GM12878 (cell line): ENCODE results near the gene SLC2A5. TPM values are rescaled to one million over a fixed set of nuclear protein-coding genes. Genes with fewer than 3 reads are reported as not detected.

Source experiments
- ATAC-seq: fragments of 200-7000 bp; cut with Tn5 transposase; 3 replicates; pipeline ENCODE4 v1.9.1; 2020; ENCODE audit warnings: mild to moderate bottlenecking, moderate library complexity
- BruUV-seq: library from RNA; stranded (reverse); fragments of 400-500 nt; replicated peaks from 2 replicates; lab custom pipeline; 2021; lab: Mats Ljungman, UMichigan
- CTCF ChIA-PET: fragments of 300-600 bp; sonication (Branson Sonifier 250); formaldehyde crosslinking; extraction: SDS; loops from one replicate; lab custom pipeline; 2021; ENCODE audit warnings: inconsistent platforms; lab: Yijun Ruan, JAX
- POLR2A ChIA-PET: fragments of 350-600 bp; formaldehyde crosslinking; extraction: SDS; loops from one replicate; lab custom pipeline; 2021; ENCODE audit warnings: inconsistent platforms; lab: Charles Lee
- RAD21 ChIA-PET: fragments of 300-600 bp; sonication (Branson Sonifier 250); formaldehyde crosslinking; loops from one replicate; lab custom pipeline; 2023; ENCODE audit warnings: antibody characterized with exemption; ENCODE audit not compliant: unreplicated experiment; lab: Charles Lee
- SMC1A ChIA-PET: fragments of 300-600 bp; sonication (Branson Sonifier 250); formaldehyde crosslinking; loops from one replicate; lab custom pipeline; 2023; ENCODE audit not compliant: unreplicated experiment, uncharacterized antibody; lab: Charles Lee
- DNase-seq: peaks from one replicate; pipeline ENCODE4 v3.0.0-alpha.2; 2011; ENCODE audit warnings: low read depth, low spot score
- FAIRE-seq: peaks from 3 replicates; lab custom pipeline; 2011; peaks lifted over from hg19 to GRCh38; lab: Jason Lieb, UNC
- H2AFZ ChIP-seq: 2 replicates; pipeline ENCODE4 v1.6.0; 2011; ENCODE audit warnings: low read depth, low read length, control low read depth; ENCODE audit not compliant: control insufficient read depth
- H3K27ac ChIP-seq: 2 replicates; pipeline ENCODE4 v1.5.1; 2011; ENCODE audit warnings: control low read depth; ENCODE audit not compliant: control insufficient read depth, insufficient read depth
- H3K27me3 ChIP-seq, 2 experiments: replicated peaks in 1 of 2; 2 replicates each; pipeline versions ENCODE4 v1.6.0 to v1.6.1; 2011; ENCODE audit warnings: low read length in 1 of 2; ENCODE audit not compliant: control insufficient read depth in 2 of 2, insufficient read depth in 2 of 2
- H3K36me3 ChIP-seq, 2 experiments: 2 replicates each; pipeline ENCODE4 v1.5.1; 2011; ENCODE audit warnings: low read length in 1 of 2; ENCODE audit not compliant: control insufficient read depth in 2 of 2, insufficient read depth in 2 of 2
- H3K4me1 ChIP-seq: 2 replicates; pipeline ENCODE4 v1.6.1; 2011; ENCODE audit warnings: mild to moderate bottlenecking, low read length, moderate library complexity, mixed read lengths; ENCODE audit not compliant: control insufficient read depth, insufficient read depth
- H3K4me2 ChIP-seq: 2 replicates; pipeline ENCODE4 v1.6.0; 2011; ENCODE audit warnings: control low read depth; ENCODE audit not compliant: control insufficient read depth, insufficient read depth
- H3K4me3 ChIP-seq: fragments of 200-600 bp; sonication (generic); 2 replicates; pipeline ENCODE4 v1.5.1; 2016
- H3K79me2 ChIP-seq: 2 replicates; pipeline ENCODE4 v1.6.0; 2011; ENCODE audit warnings: low read length; ENCODE audit not compliant: control insufficient read depth, insufficient read depth
- H3K9ac ChIP-seq: 2 replicates; pipeline ENCODE4 v1.8.0; 2011; ENCODE audit warnings: low read length, control low read depth, mixed read lengths; ENCODE audit not compliant: control insufficient read depth, insufficient read depth
- H3K9me3 ChIP-seq: replicated peaks from 3 replicates; pipeline ENCODE4 v1.5.1; 2011; ENCODE audit warnings: mild to moderate bottlenecking, low read length; ENCODE audit not compliant: control insufficient read depth, insufficient read depth
- H4K20me1 ChIP-seq: 2 replicates; pipeline ENCODE4 v1.6.0; 2011; ENCODE audit not compliant: control insufficient read depth, insufficient read depth
- CBX5 ChIP-seq: sonication (generic); IDR thresholded peaks from 2 replicates; pipeline ENCODE4 v1.6.1; 2016; ENCODE audit warnings: low read depth, moderate library complexity, mild to moderate bottlenecking, inconsistent platforms
- EZH2 ChIP-seq: IDR thresholded peaks from 2 replicates; pipeline ENCODE4 v1.6.1; 2012; ENCODE audit warnings: low read depth, mild to moderate bottlenecking, control low read depth, inconsistent platforms, low read length, borderline replicate concordance; ENCODE audit not compliant: control insufficient read depth
- JUND ChIP-seq: IDR thresholded peaks from 2 replicates; pipeline ENCODE4 v1.6.1; 2012; ENCODE audit warnings: low read depth, mild to moderate bottlenecking, low read length, improper control_type of control experiment, moderate library complexity
- RB1 ChIP-seq: fragments of 450-650 bp; formaldehyde crosslinking; IDR thresholded peaks from 2 replicates; pipeline ENCODE4 v1.6.1; 2017; ENCODE audit warnings: mild to moderate bottlenecking, borderline replicate concordance
- RFX5 ChIP-seq: IDR thresholded peaks from 2 replicates; pipeline ENCODE4 v1.6.1; 2011; ENCODE audit warnings: low read depth, low read length, improper control_type of control experiment
- SPI1 ChIP-seq: IDR thresholded peaks from 2 replicates; pipeline ENCODE4 v1.6.1; 2011; ENCODE audit warnings: low read depth, mild to moderate bottlenecking, low read length, moderate library complexity, borderline replicate concordance; ENCODE audit not compliant: insufficient read depth
- TAF1 ChIP-seq: IDR thresholded peaks from 2 replicates; pipeline ENCODE4 v1.6.1; 2011; ENCODE audit warnings: mild to moderate bottlenecking, low read depth, low read length, borderline replicate concordance
- ZNF592 ChIP-seq: fragments of 450-650 bp; IDR thresholded peaks from 2 replicates; pipeline ENCODE4 v1.6.1; 2017; ENCODE audit warnings: mild to moderate bottlenecking, moderate library complexity
- WGBS: methylation state at CpG from one replicate; pipeline ENCODE4 v1.1.6; 2016; ENCODE audit warnings: low lambda C conversion rate; ENCODE audit not compliant: insufficient replicate concordance, insufficient coverage; ENCODE audit errors: missing lambda C conversion rate; 5-methylcytosine and 5-hydroxymethylcytosine counted together
- in situ Hi-C: fragments of 300-500 bp; cut with MboI; formaldehyde crosslinking; loops from 9 replicates; pipeline ENCODE4 v1.14.3; 2018; ENCODE audit warnings: mixed read lengths
- intact Hi-C: fragments of 100-400 bp; cut with micrococcal nuclease; formaldehyde crosslinking; loops from one replicate; pipeline ENCODE4 v1.14.2; 2022; ENCODE audit not compliant: unreplicated experiment
- polyA plus RNA-seq, 11 experiments: library from polyadenylated mRNA; depleted of rRNA in 4 of 11; unstranded in 6 of 11; stranded (reverse) in 5 of 11; fragments of >200 nt; fragmentation: Nextera tagmentation in 4 of 11; fragmentation: Illumina TruSeq in 1 of 11; extraction: Ambion mirVana in 4 of 11; extraction: Trizol in 1 of 11; gene quantifications; 1 replicate in 1 of 11; 2 replicates in 10 of 11; pipeline versions ENCODE4 v1.2.1 to v1.2.3, GENCODE V29; 2011 to 2016; ENCODE audit warnings: inconsistent platforms in 2 of 11, missing spikeins in 2 of 11, low read depth in 1 of 11
- total RNA-seq, 4 experiments: library from RNA; depleted of rRNA in 3 of 4; stranded (reverse); fragments of >200 nt in 3 of 4; fragmentation: Illumina TruSeq in 1 of 4; extraction: Trizol in 1 of 4; gene quantifications; 2 replicates each; pipeline versions ENCODE4 v1.2.1 to v1.2.3, GENCODE V29; 2013 to 2021

Gene SLC2A5
- total and polyA plus RNA-seq, 10 of the 15 experiments (the other 5 are each of a cell fraction or from before 2014, with no cell fraction given): 4.5 to 76.6 (median 23.9) TPM

GRCh38 chr1:9037476-9038337 is 31.7 kb downstream of the SLC2A5 start (continued):
- TF ChIP-seq ZNF592 (no peak), JUND (no peak), RFX5 (no peak), TAF1 (no peak), SPI1 (peak; percentile 98)

- no peak for TF ChIP-seq RB1
- TF ChIP-seq CBX5: 0 out of 2 replicates have a peak, but pooled peaks have one; percentile 30
- no peak for TF ChIP-seq EZH2
- BruUV-seq: no TSS peak
- DNase-seq (no peak), FAIRE-seq (no peak), ATAC-seq (no peak)
- Histone ChIP-seq H3K27me3 (no peaks in the 10 kb centered on the region), H3K4me2 (no peak overlapping the region), H3K27ac (no peak overlapping the region), H2AFZ (no peak overlapping the region), H3K4me3 (no peak overlapping the region), H3K9ac (no peak overlapping the region), H3K79me2 (no peaks in the 10 kb centered on the region), H3K36me3 (peaks cover 5 to 17% of the 10 kb centered on the region in 2 experiments; a peak in 3 of 4 replicates), H3K4me1 (peaks cover 27% of the 10 kb centered on the region), H3K9me3 (peaks cover 20% of the 10 kb centered on the region), H4K20me1 (no peaks in the 10 kb centered on the region)
- ChIA-PET SMC1A (no interaction called here), CTCF (interaction anchor here (2.7 kb wide), 1 partner anchor 31 kb away, joined by 10 read pairs; no protein-coding TSS in a partner anchor), POLR2A (no interaction called here), RAD21 (no interaction called here)
- 79% methylated on average over 2 of the region's 2 CpGs for WGBS
- intact Hi-C loops: no loop called here
- in situ Hi-C loops: no loop called here
Measured at GRCh38 chr1:9035226-9035625, 34.2 kb downstream of the SLC2A5 start.
